Endometrium (tissue), 2 donors: ENCODE measurements around the gene MYO3B.

Experiments
- FAIRE-seq: peaks from 2 replicates; lab custom pipeline; 2012; peaks lifted over from hg19 to GRCh38; lab: Jason Lieb, UNC
- donor health status: control.
- donor health status: control.

MYO3B gene

GRCh38 chr2:170238776-170239175 lies 60.8 kb downstream of the MYO3B start:
- no peak for FAIRE-seq

- no peak for FAIRE-seq
These were observed 62.7 kb downstream of the MYO3B start for GRCh38 chr2:170240629-170241028.

GRCh38 chr2:170241756-170242155 lies 63.8 kb downstream of the MYO3B start:
- FAIRE-seq: no peak

- FAIRE-seq: no peak
These were observed 65.3 kb downstream of the MYO3B start for GRCh38 chr2:170243118-170243837.

- no peak for FAIRE-seq
These were observed 66.0 kb downstream of the MYO3B start for GRCh38 chr2:170243898-170244297.

GRCh38 chr2:170244555-170244954 lies 66.6 kb downstream of the MYO3B start:
- no peak for FAIRE-seq

- FAIRE-seq: no peak
These were observed 67.4 kb downstream of the MYO3B start for GRCh38 chr2:170245312-170245711.

GRCh38 chr2:170247333-170247732 lies 69.4 kb downstream of the MYO3B start:
- no peak for FAIRE-seq

GRCh38 chr2:170247882-170248393 lies 70.0 kb downstream of the MYO3B start:
- FAIRE-seq: no peak

GRCh38 chr2:170248574-170249393 lies 70.8 kb downstream of the MYO3B start:
- no peak for FAIRE-seq

GRCh38 chr2:170249761-170250160 lies 71.8 kb downstream of the MYO3B start:
- no peak for FAIRE-seq

- FAIRE-seq: no peak
These were observed 72.6 kb downstream of the MYO3B start for GRCh38 chr2:170250584-170250983.

- FAIRE-seq: no peak
These were observed 74.5 kb downstream of the MYO3B start for GRCh38 chr2:170252414-170252813.

- no peak for FAIRE-seq
These were observed 75.8 kb downstream of the MYO3B start for GRCh38 chr2:170253721-170254230.

- no peak for FAIRE-seq
These were observed 76.4 kb downstream of the MYO3B start for GRCh38 chr2:170254293-170254732.

- FAIRE-seq: no peak
These were observed 77.2 kb downstream of the MYO3B start for GRCh38 chr2:170255137-170255536.

GRCh38 chr2:170255971-170256370 lies 78.0 kb downstream of the MYO3B start:
- FAIRE-seq: no peak

GRCh38 chr2:170258382-170258781 lies 80.4 kb downstream of the MYO3B start:
- FAIRE-seq: no peak

GRCh38 chr2:170260188-170260587 lies 82.2 kb downstream of the MYO3B start:
- FAIRE-seq: no peak

- no peak for FAIRE-seq
These were observed 83.6 kb downstream of the MYO3B start for GRCh38 chr2:170261566-170261965.

GRCh38 chr2:170262343-170262742 lies 84.4 kb downstream of the MYO3B start:
- FAIRE-seq: no peak

GRCh38 chr2:170262806-170263205 lies 84.9 kb downstream of the MYO3B start:
- FAIRE-seq: no peak
